HepG2 (cell line): ENCODE measurements around the gene CTCF. TPM values are rescaled to one million over a fixed set of nuclear protein-coding genes. Genes with fewer than 3 reads are reported as not detected.

Experiments used
- ATF7 ChIP-seq, 2 experiments: fragments of 450-650 bp in 1 of 2; sonication (generic) in 1 of 2; formaldehyde crosslinking in 1 of 2; IDR thresholded peaks; 2 replicates each; pipeline versions ENCODE4 v1.4.0 to v1.6.1; 2016 to 2020; ENCODE audit warnings: antibody characterized with exemption in 1 of 2, mild to moderate bottlenecking in 1 of 2, missing genetic modification reagents in 1 of 2
- EHMT2 ChIP-seq: fragments of 200-600 bp; sonication (generic); IDR thresholded peaks from 2 replicates; pipeline ENCODE4 v1.7.0; 2017; ENCODE audit warnings: antibody characterized with exemption, low read depth, low read length, borderline replicate concordance
- JUN ChIP-seq: sonication (generic); formaldehyde crosslinking; IDR thresholded peaks from 2 replicates; pipeline ENCODE4 v1.4.0; 2020; ENCODE audit warnings: mild to moderate bottlenecking, missing genetic modification reagents
- KDM5A ChIP-seq: fragments of 200-600 bp; sonication (generic); IDR thresholded peaks from 2 replicates; pipeline ENCODE4 v1.7.0; 2018; ENCODE audit warnings: antibody characterized with exemption, mild to moderate bottlenecking, low read length, borderline replicate concordance
- KMT2B ChIP-seq: IDR thresholded peaks from 2 replicates; pipeline ENCODE4 v1.6.1; 2016; ENCODE audit warnings: missing genetic modification reagents, missing compliant biosample characterization
- MED8 ChIP-seq: sonication (generic); formaldehyde crosslinking; IDR thresholded peaks from 2 replicates; pipeline ENCODE4 v1.8.1; 2023; ENCODE audit warnings: mild to moderate bottlenecking, missing genetic modification reagents; ENCODE audit not compliant: insufficient replicate concordance
- MXI1 ChIP-seq: IDR thresholded peaks from 3 replicates; pipeline ENCODE4 v1.6.1; 2012; ENCODE audit warnings: low read depth, low read length, inconsistent platforms, borderline replicate concordance
- NAIF1 ChIP-seq: sonication (generic); formaldehyde crosslinking; IDR thresholded peaks from 2 replicates; pipeline ENCODE4 v1.5.0; 2020; ENCODE audit warnings: mild to moderate bottlenecking, missing genetic modification reagents, borderline replicate concordance
- NFYC ChIP-seq: IDR thresholded peaks from 2 replicates; pipeline ENCODE4 v1.6.1; 2016; ENCODE audit warnings: missing genetic modification reagents, missing compliant biosample characterization
- NRL ChIP-seq: sonication (generic); formaldehyde crosslinking; IDR thresholded peaks from 2 replicates; pipeline ENCODE4 v1.5.0; 2020; ENCODE audit warnings: missing genetic modification reagents, mild to moderate bottlenecking, moderate library complexity, borderline replicate concordance
- RAD51 ChIP-seq: fragments of 450-650 bp; IDR thresholded peaks from 2 replicates; pipeline ENCODE4 v1.6.1; 2016; ENCODE audit warnings: borderline replicate concordance
- RBAK ChIP-seq: sonication (generic); formaldehyde crosslinking; IDR thresholded peaks from 2 replicates; pipeline ENCODE4 v1.5.1; 2020; ENCODE audit warnings: mild to moderate bottlenecking, missing genetic modification reagents
- RBM39 ChIP-seq: fragments of 200-400 bp; formaldehyde crosslinking; IDR thresholded peaks from one replicate; pipeline ENCODE4 v1.6.1; 2018; ENCODE audit warnings: antibody characterized with exemption, mild to moderate bottlenecking, low read depth, low read length; ENCODE audit not compliant: poor library complexity, severe bottlenecking
- TRIM24 ChIP-seq: sonication (generic); formaldehyde crosslinking; IDR thresholded peaks from 2 replicates; pipeline ENCODE4 v1.8.0; 2022; ENCODE audit warnings: mild to moderate bottlenecking, missing genetic modification reagents
- ZBTB38 ChIP-seq: sonication (generic); formaldehyde crosslinking; IDR thresholded peaks from 2 replicates; pipeline ENCODE4 v1.5.1; 2020; ENCODE audit warnings: mild to moderate bottlenecking, missing genetic modification reagents
- ZNF460 ChIP-seq: sonication (generic); formaldehyde crosslinking; IDR thresholded peaks from 2 replicates; pipeline ENCODE4 v1.5.1; 2020; ENCODE audit warnings: missing genetic modification reagents, mild to moderate bottlenecking, borderline replicate concordance
- ZNF577 ChIP-seq: sonication (generic); formaldehyde crosslinking; IDR thresholded peaks from 2 replicates; pipeline ENCODE4 v1.4.0; 2020; ENCODE audit warnings: mild to moderate bottlenecking, low read depth, missing genetic modification reagents, borderline replicate concordance
- ZNF598 ChIP-seq: sonication (generic); formaldehyde crosslinking; IDR thresholded peaks from 2 replicates; pipeline ENCODE4 v1.5.1; 2020; ENCODE audit warnings: mild to moderate bottlenecking, missing genetic modification reagents, borderline replicate concordance
- ZNF614 ChIP-seq: IDR thresholded peaks from 2 replicates; pipeline ENCODE4 v1.6.1; 2018; ENCODE audit warnings: missing biosample characterization, missing genetic modification reagents, inconsistent platforms, borderline replicate concordance
- ZNF780A ChIP-seq: sonication (generic); formaldehyde crosslinking; IDR thresholded peaks from 2 replicates; pipeline ENCODE4 v1.8.0; 2022; ENCODE audit warnings: mild to moderate bottlenecking, missing genetic modification reagents, moderate library complexity
- ZSCAN31 ChIP-seq: sonication (generic); formaldehyde crosslinking; IDR thresholded peaks from 2 replicates; pipeline ENCODE4 v1.5.0; 2020; ENCODE audit warnings: low read depth, mild to moderate bottlenecking, missing genetic modification reagents
- polyA plus RNA-seq, 8 experiments: library from polyadenylated mRNA; depleted of rRNA in 3 of 8; stranded (reverse) in 7 of 8; unstranded in 1 of 8; fragments of >200 nt; fragmentation: Illumina TruSeq in 4 of 8; extraction: Trizol in 4 of 8; gene quantifications; 2 replicates each; pipeline versions ENCODE4 v1.2.1 to v1.2.3, GENCODE V29; 2011 to 2016; ENCODE audit warnings: low read depth in 4 of 8, missing spikeins in 1 of 8, mixed read lengths in 1 of 8; ENCODE audit not compliant: insufficient read depth in 1 of 8
- total RNA-seq, 5 experiments: library from RNA; depleted of rRNA; stranded (reverse); fragments of >200 nt; fragmentation: Illumina TruSeq; extraction: Trizol; gene quantifications; 2 replicates each; pipeline ENCODE4 v1.2.3, GENCODE V29; 2016; ENCODE audit warnings: low read depth in 1 of 5
- TF ChIP-seq, protein P1 (sequence below): sonication (generic); formaldehyde crosslinking; IDR thresholded peaks from 2 replicates; pipeline ENCODE4 v1.4.0; 2020; ENCODE audit warnings: missing genetic modification reagents
- TF ChIP-seq, protein P2 (sequence below): sonication (generic); formaldehyde crosslinking; IDR thresholded peaks from 2 replicates; pipeline ENCODE4 v1.5.1; 2020; ENCODE audit warnings: mild to moderate bottlenecking, missing genetic modification reagents, moderate library complexity
- TF ChIP-seq, protein P3 (sequence below): sonication (generic); formaldehyde crosslinking; IDR thresholded peaks from 2 replicates; pipeline ENCODE4 v1.4.0; 2020; ENCODE audit warnings: missing genetic modification reagents

The CTCF gene
- total and polyA plus RNA-seq, 2 of the 13 experiments (the other 11 are each of a cell fraction or from before 2014, with no cell fraction given) = 19.5 to 37.5 TPM

DNA sequence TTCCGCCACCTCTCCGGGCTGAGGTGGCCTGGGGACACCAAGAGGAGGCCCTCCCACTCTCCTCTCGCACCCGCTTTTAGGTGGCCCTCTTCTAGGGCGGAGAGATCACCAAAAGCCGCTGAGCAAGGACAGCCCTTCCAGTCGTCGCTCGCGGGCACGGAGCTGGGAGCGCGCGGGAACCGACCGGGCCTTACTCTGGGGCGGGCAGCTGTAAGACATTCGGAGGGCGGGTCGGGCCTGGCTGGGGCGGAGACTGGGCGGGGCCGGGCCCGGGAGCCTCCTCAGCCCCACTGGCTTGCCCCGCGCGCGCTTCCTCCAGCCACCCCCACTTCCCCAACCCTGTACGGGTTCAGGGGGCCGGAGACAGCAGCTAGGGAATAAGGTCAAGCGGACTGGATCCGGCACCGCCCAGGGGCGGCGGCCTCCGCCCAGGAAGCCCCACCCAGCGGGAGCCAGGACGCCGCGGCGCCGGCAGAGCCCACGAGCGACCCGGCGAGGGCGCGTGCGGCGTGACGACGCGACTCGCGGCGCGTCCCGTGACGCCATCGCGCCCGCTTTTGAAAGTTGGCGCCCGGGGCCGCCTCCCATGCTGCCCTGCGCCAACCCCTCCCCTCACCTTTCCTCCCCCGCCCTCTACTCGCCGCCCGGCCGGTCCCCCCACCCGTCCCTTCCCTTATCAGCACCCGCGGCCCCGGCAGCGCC, 351 bp upstream of the CTCF start (continued):
- no peak for TF ChIP-seq ZNF460 (CRISPR knock-in tag)
- peak; percentile 98 for TF ChIP-seq NRL
- TF ChIP-seq MED8 (CRISPR knock-in tag) = no peak
- TF ChIP-seq, protein P1, sequence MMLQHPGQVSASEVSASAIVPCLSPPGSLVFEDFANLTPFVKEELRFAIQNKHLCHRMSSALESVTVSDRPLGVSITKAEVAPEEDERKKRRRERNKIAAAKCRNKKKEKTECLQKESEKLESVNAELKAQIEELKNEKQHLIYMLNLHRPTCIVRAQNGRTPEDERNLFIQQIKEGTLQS (CRISPR knock-in tag) = no peak; the same call in 1 of the 2 replicates
- peak; percentile 3; the same call in 1 of the 2 replicates for TF ChIP-seq KDM5A
- TF ChIP-seq JUN (CRISPR knock-in tag) = no peak
- TF ChIP-seq RBAK (CRISPR knock-in tag) = no peak
- no peak for TF ChIP-seq ATF7 (IDR thresholded peaks at IDR 0.05)
- no peak for TF ChIP-seq ATF7 (CRISPR knock-in tag; IDR thresholded peaks at IDR 0.05)
- TF ChIP-seq TRIM24 (CRISPR knock-in tag) = no peak
- TF ChIP-seq ZSCAN31 (CRISPR knock-in tag) = peak; percentile 51; the same call in 1 of the 2 replicates
- TF ChIP-seq ZBTB38 = peak; percentile 62
- TF ChIP-seq ZNF780A = no peak
- no peak for TF ChIP-seq RBM39
- peak; percentile 93; the same call in 2 of the 3 replicates for TF ChIP-seq MXI1
- no peak for TF ChIP-seq EHMT2
- TF ChIP-seq RAD51 = no peak
- peak; percentile 78; the same call in 1 of the 2 replicates for TF ChIP-seq ZNF614 (CRISPR knock-in tag)
- TF ChIP-seq, protein P2, sequence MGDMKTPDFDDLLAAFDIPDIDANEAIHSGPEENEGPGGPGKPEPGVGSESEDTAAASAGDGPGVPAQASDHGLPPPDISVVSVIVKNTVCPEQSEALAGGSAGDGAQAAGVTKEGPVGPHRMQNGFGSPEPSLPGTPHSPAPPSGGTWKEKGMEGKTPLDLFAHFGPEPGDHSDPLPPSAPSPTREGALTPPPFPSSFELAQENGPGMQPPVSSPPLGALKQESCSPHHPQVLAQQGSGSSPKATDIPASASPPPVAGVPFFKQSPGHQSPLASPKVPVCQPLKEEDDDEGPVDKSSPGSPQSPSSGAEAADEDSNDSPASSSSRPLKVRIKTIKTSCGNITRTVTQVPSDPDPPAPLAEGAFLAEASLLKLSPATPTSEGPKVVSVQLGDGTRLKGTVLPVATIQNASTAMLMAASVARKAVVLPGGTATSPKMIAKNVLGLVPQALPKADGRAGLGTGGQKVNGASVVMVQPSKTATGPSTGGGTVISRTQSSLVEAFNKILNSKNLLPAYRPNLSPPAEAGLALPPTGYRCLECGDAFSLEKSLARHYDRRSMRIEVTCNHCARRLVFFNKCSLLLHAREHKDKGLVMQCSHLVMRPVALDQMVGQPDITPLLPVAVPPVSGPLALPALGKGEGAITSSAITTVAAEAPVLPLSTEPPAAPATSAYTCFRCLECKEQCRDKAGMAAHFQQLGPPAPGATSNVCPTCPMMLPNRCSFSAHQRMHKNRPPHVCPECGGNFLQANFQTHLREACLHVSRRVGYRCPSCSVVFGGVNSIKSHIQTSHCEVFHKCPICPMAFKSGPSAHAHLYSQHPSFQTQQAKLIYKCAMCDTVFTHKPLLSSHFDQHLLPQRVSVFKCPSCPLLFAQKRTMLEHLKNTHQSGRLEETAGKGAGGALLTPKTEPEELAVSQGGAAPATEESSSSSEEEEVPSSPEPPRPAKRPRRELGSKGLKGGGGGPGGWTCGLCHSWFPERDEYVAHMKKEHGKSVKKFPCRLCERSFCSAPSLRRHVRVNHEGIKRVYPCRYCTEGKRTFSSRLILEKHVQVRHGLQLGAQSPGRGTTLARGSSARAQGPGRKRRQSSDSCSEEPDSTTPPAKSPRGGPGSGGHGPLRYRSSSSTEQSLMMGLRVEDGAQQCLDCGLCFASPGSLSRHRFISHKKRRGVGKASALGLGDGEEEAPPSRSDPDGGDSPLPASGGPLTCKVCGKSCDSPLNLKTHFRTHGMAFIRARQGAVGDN (CRISPR knock-in tag) = peak; percentile 88
- TF ChIP-seq ZNF577 = no peak
- no peak for TF ChIP-seq NAIF1 (CRISPR knock-in tag)
- TF ChIP-seq ZNF598 (CRISPR knock-in tag) = peak; percentile 38; the same call in 1 of the 2 replicates
- peak; percentile 26; the same call in 1 of the 2 replicates for TF ChIP-seq NFYC (CRISPR knock-in tag)
- TF ChIP-seq, protein P3, sequence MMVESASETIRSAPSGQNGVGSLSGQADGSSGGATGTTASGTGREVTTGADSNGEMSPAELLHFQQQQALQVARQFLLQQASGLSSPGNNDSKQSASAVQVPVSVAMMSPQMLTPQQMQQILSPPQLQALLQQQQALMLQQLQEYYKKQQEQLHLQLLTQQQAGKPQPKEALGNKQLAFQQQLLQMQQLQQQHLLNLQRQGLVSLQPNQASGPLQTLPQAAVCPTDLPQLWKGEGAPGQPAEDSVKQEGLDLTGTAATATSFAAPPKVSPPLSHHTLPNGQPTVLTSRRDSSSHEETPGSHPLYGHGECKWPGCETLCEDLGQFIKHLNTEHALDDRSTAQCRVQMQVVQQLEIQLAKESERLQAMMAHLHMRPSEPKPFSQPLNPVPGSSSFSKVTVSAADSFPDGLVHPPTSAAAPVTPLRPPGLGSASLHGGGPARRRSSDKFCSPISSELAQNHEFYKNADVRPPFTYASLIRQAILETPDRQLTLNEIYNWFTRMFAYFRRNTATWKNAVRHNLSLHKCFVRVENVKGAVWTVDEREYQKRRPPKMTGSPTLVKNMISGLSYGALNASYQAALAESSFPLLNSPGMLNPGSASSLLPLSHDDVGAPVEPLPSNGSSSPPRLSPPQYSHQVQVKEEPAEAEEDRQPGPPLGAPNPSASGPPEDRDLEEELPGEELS = no peak; the same call in none of the 2 replicates
- peak; percentile 73 for TF ChIP-seq KMT2B (CRISPR knock-in tag)
